HEK293 (cell line): Measurements from ENCODE around the gene FOXI2.

Source experiments
- BCL11A ChIP-seq: fragments of 450-650 bp; formaldehyde crosslinking; IDR thresholded peaks from 2 replicates; pipeline ENCODE4 v1.5.1; 2016; ENCODE audit warnings: low read depth, missing biosample characterization, missing genetic modification characterization
- CTCF ChIP-seq: fragments of 450-650 bp; formaldehyde crosslinking; IDR thresholded peaks from 2 replicates; pipeline ENCODE4 v1.5.1; 2016; ENCODE audit warnings: missing biosample characterization, missing genetic modification characterization
- HOXD13 ChIP-seq: sonication (generic); formaldehyde crosslinking; IDR thresholded peaks from 2 replicates; pipeline ENCODE4 v1.8.0; 2022; ENCODE audit warnings: missing genetic modification reagents, borderline replicate concordance
- KLF8 ChIP-seq: fragments of 450-650 bp; formaldehyde crosslinking; IDR thresholded peaks from 2 replicates; pipeline ENCODE4 v1.5.1; 2016; ENCODE audit warnings: missing biosample characterization, missing genetic modification characterization
- ZNF24 ChIP-seq: fragments of 450-650 bp; formaldehyde crosslinking; IDR thresholded peaks from 2 replicates; pipeline ENCODE4 v1.5.1; 2016; ENCODE audit warnings: missing biosample characterization, missing genetic modification characterization
- ZNF488 ChIP-seq: fragments of 450-650 bp; formaldehyde crosslinking; IDR thresholded peaks from 2 replicates; pipeline ENCODE4 v1.5.1; 2016; ENCODE audit warnings: missing biosample characterization, missing genetic modification characterization
- ZNF830 ChIP-seq: fragments of 450-650 bp; IDR thresholded peaks from 2 replicates; pipeline ENCODE4 v1.5.0; 2018; ENCODE audit warnings: missing biosample characterization, missing genetic modification characterization, low read depth, mild to moderate bottlenecking, moderate library complexity
- ZXDB ChIP-seq: fragments of 450-650 bp; formaldehyde crosslinking; IDR thresholded peaks from 2 replicates; pipeline ENCODE4 v1.5.1; 2016; ENCODE audit warnings: missing biosample characterization, missing genetic modification characterization
- TF ChIP-seq, protein P1 (sequence below): IDR thresholded peaks from 2 replicates; pipeline ENCODE4 v1.6.1; 2011; ENCODE audit warnings: mild to moderate bottlenecking, low read depth, low read length, borderline replicate concordance

- no peak for TF ChIP-seq KLF8 (tag by site-specific recombination)
- TF ChIP-seq CTCF, result no peak
- TF ChIP-seq ZNF488, result no peak
- TF ChIP-seq ZNF830 (tag by site-specific recombination), result no peak
- TF ChIP-seq BCL11A (tag by site-specific recombination), result no peak
- no peak for TF ChIP-seq ZNF24
- no peak for TF ChIP-seq HOXD13 (CRISPR knock-in tag)
- TF ChIP-seq ZXDB (tag by site-specific recombination), result no peak
- TF ChIP-seq, protein P1, sequence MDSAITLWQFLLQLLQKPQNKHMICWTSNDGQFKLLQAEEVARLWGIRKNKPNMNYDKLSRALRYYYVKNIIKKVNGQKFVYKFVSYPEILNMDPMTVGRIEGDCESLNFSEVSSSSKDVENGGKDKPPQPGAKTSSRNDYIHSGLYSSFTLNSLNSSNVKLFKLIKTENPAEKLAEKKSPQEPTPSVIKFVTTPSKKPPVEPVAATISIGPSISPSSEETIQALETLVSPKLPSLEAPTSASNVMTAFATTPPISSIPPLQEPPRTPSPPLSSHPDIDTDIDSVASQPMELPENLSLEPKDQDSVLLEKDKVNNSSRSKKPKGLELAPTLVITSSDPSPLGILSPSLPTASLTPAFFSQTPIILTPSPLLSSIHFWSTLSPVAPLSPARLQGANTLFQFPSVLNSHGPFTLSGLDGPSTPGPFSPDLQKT, result no peak
Observed at GRCh38 chr10:127740596-127740995, 3.6 kb downstream of the FOXI2 start.
